ENCODE measurements around the gene GINS2.

Gene GINS2

GRCh38 chr16:85667841-85668413 is 20.8 kb downstream of the GINS2 start:
- no peak for DNase-seq (ENCODE audit: low read depth in 2 of 2)

- DNase-seq (ENCODE audit: low read depth in 2 of 2), result no peak
Measured at GRCh38 chr16:85667261-85667660, 21.5 kb downstream of the GINS2 start.

GRCh38 chr16:85665929-85666328 is 22.8 kb downstream of the GINS2 start:
- no peak for DNase-seq (ENCODE audit: low read depth in 2 of 2)

- no peak for DNase-seq (ENCODE audit: low read depth in 2 of 2)
Measured at GRCh38 chr16:85665373-85665740, 23.4 kb downstream of the GINS2 start.

- DNase-seq (ENCODE audit: low read depth in 2 of 2), result no peak
Measured at GRCh38 chr16:85664580-85665372, 24.0 kb downstream of the GINS2 start.

GRCh38 chr16:85663891-85664321 is 24.8 kb downstream of the GINS2 start:
- no peak for DNase-seq (ENCODE audit: low read depth in 2 of 2)

GRCh38 chr16:85662976-85663830 is 25.6 kb downstream of the GINS2 start:
- DNase-seq (ENCODE audit: low read depth in 2 of 2), result no peak

GRCh38 chr16:85662482-85662812 is 26.3 kb downstream of the GINS2 start:
- no peak for DNase-seq (ENCODE audit: low read depth in 2 of 2)

GRCh38 chr16:85661740-85662481 is 26.8 kb downstream of the GINS2 start:
- no peak for DNase-seq (ENCODE audit: low read depth in 2 of 2)

GRCh38 chr16:85660843-85661739 is 27.7 kb downstream of the GINS2 start:
- no peak for DNase-seq (ENCODE audit: low read depth in 2 of 2)

GRCh38 chr16:85659805-85660511 is 28.8 kb downstream of the GINS2 start:
- DNase-seq (ENCODE audit: low read depth in 2 of 2), result no peak

GRCh38 chr16:85659336-85659735 is 29.4 kb downstream of the GINS2 start:
- DNase-seq (ENCODE audit: low read depth in 2 of 2), result no peak

- DNase-seq (ENCODE audit: low read depth in 2 of 2), result no peak
Measured at GRCh38 chr16:85658504-85659326, 30.0 kb downstream of the GINS2 start.

- no peak for DNase-seq (ENCODE audit: low read depth in 2 of 2)
Measured at GRCh38 chr16:85657996-85658395, 30.8 kb downstream of the GINS2 start.

- DNase-seq (ENCODE audit: low read depth in 2 of 2), result no peak
Measured at GRCh38 chr16:85657267-85657650, 31.5 kb downstream of the GINS2 start.

GRCh38 chr16:85656351-85657266 is 32.1 kb downstream of the GINS2 start:
- no peak for DNase-seq (ENCODE audit: low read depth in 2 of 2)

GRCh38 chr16:85655216-85656129 is 33.3 kb downstream of the GINS2 start:
- DNase-seq (ENCODE audit: low read depth in 2 of 2), result no peak

Measured in fibroblast of skin of left quadriceps (primary cell).